Uterus (tissue), 4 donors: ENCODE measurements around the gene FOCAD. TPM values are rescaled to one million over a fixed set of nuclear protein-coding genes. Genes with fewer than 3 reads are reported as not detected.

Experiments
- DNase-seq, 2 donors: peaks; one replicate each; pipeline ENCODE4 v3.0.0-alpha.2; 2019 to 2020
- H3K27ac ChIP-seq, 2 donors: fragments of 200-600 bp; sonication (generic); 1 replicate in 1 of 2; 2 replicates in 1 of 2; pipeline ENCODE4 v1.5.1; 2016 to 2018
- H3K27me3 ChIP-seq, 2 donors: fragments of 200-600 bp; sonication (generic); one replicate each; pipeline ENCODE4 v1.5.1; 2018 to 2019; ENCODE audit warnings: control low read depth in 1 of 2
- H3K36me3 ChIP-seq, 2 donors: fragments of 200-600 bp; sonication (generic); one replicate each; pipeline ENCODE4 v1.5.1; 2019; ENCODE audit warnings: control low read depth in 1 of 2
- H3K4me1 ChIP-seq, 2 donors: fragments of 200-600 bp; sonication (generic); one replicate each; pipeline ENCODE4 v1.5.1; 2018 to 2019; ENCODE audit warnings: control low read depth in 1 of 2
- H3K4me3 ChIP-seq, 2 donors: fragments of 200-600 bp; sonication (generic); 1 replicate in 1 of 2; 2 replicates in 1 of 2; pipeline ENCODE4 v1.5.1; 2018 to 2019; ENCODE audit warnings: mild to moderate bottlenecking in 1 of 2
- H3K9me3 ChIP-seq, 2 donors: fragments of 200-600 bp; sonication (generic); one replicate each; pipeline ENCODE4 v1.5.1; 2019; ENCODE audit warnings: control low read depth in 1 of 2
- CTCF ChIP-seq, 4 experiments: fragments of 200-600 bp in 2 of 4; fragments of 450-650 bp in 2 of 4; sonication (generic) in 2 of 4; IDR thresholded peaks; one replicate each; pipeline ENCODE4 v1.5.1; 2016 to 2019; ENCODE audit warnings: antibody characterized with exemption in 4 of 4, mild to moderate bottlenecking in 2 of 4, moderate library complexity in 1 of 4
- POLR2A ChIP-seq, 2 donors: fragments of 450-650 bp; IDR thresholded peaks; one replicate each; pipeline ENCODE4 v1.6.1; 2016; ENCODE audit warnings: antibody characterized with exemption in 2 of 2, mild to moderate bottlenecking in 1 of 2, moderate library complexity in 1 of 2
- intact Hi-C: fragments of 100-400 bp; cut with DNase I; formaldehyde crosslinking; loops from one replicate; pipeline ENCODE4 v1.15.1; 2023; ENCODE audit warnings: low total_unique reads
- total RNA-seq, 4 donors: library from RNA; depleted of rRNA in 3 of 4; stranded (reverse); fragments of >200 nt in 3 of 4; gene quantifications; one replicate each; pipeline versions ENCODE4 v1.1.0 to v1.2.4, GENCODE V29; 2014 to 2023
- donor health status: DM: yes; HTN: yes; CAD: no.

Gene FOCAD
- total RNA-seq, 4 donors from 2014 or later = 24.1 to 86.5 (median 34.3) TPM

DNA sequence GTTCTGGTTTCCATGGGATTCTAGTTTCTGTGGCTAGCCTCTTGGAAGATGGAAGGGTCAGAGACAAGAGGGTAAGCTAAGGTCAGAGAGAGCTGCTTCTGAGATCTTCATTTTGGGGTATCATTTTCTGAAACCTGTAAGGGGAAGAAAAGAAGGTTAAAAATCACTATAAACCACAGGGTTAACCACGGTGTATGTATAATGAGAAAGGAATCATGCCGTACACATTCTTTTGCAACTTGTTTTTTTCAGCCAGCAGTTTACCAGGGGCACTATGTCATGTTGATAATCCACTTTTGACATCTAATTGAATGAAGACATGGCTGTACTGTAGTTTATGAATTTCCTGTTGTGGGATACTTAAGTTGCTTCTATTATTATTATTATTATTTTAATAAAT is 164.4 kb downstream of the FOCAD start:
- Histone ChIP-seq H3K4me1 (no peaks in the 10 kb centered on the region), H3K27ac (no peak overlapping the region), H3K4me3 (no peak overlapping the region), H3K27me3 (no peaks in the 10 kb centered on the region), H3K9me3 (no peaks in the 10 kb centered on the region), H3K36me3 (no peaks in the 10 kb centered on the region)
- no peak for DNase-seq
- intact Hi-C loops = no loop called here
- no peak for TF ChIP-seq POLR2A (IDR thresholded peaks at IDR 0.05)
- TF ChIP-seq CTCF (IDR thresholded peaks at IDR 0.05) = no peak

DNA sequence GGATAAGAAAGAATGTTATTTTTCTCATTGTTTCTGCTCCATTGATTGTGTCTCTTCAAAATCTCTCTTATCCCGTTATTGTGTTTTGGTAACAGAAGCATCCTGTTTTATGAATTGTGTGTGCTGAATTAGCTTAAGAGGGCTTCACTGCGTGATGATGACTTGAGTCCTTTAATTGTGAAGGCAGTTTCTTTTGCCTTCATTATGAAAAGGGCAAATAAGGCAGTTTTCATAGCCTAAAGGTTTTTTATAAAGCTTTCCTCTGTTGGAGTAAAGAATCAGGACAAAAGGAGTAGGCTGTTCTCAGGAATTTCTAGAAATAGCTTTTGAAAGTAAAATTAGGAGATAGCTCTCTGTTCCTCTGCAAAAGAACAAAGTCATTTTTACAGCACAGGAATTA is 169.8 kb downstream of the FOCAD start:
- TF ChIP-seq CTCF (IDR thresholded peaks at IDR 0.05) (no peak), POLR2A (IDR thresholded peaks at IDR 0.05) (no peak)
- DNase-seq = no peak
- H3K36me3 ChIP-seq = no peaks in the 10 kb centered on the region
- intact Hi-C loops = no loop called here
- no peak overlapping the region for H3K4me3 ChIP-seq
- no peaks in the 10 kb centered on the region for H3K9me3 ChIP-seq
- H3K27me3 ChIP-seq = no peaks in the 10 kb centered on the region
- H3K27ac ChIP-seq = no peak overlapping the region
- no peaks in the 10 kb centered on the region for H3K4me1 ChIP-seq

- Histone ChIP-seq H3K36me3 (no peaks in the 10 kb centered on the region), H3K9me3 (no peaks in the 10 kb centered on the region), H3K27me3 (no peaks in the 10 kb centered on the region), H3K4me3 (no peak overlapping the region), H3K27ac (no peak overlapping the region), H3K4me1 (no peaks in the 10 kb centered on the region)
- no peak for DNase-seq
- intact Hi-C loops = no loop called here
- TF ChIP-seq CTCF (IDR thresholded peaks at IDR 0.05) = no peak
- no peak for TF ChIP-seq POLR2A (IDR thresholded peaks at IDR 0.05)
These were observed 170.4 kb downstream of the FOCAD start for GRCh38 chr9:20854444-20854843.

GRCh38 chr9:20863945-20864344 is 179.9 kb downstream of the FOCAD start:
- Histone ChIP-seq H3K4me3 (no peak overlapping the region), H3K36me3 (no peaks in the 10 kb centered on the region), H3K27me3 (no peaks in the 10 kb centered on the region), H3K27ac (no peak overlapping the region), H3K9me3 (no peaks in the 10 kb centered on the region), H3K4me1 (no peaks in the 10 kb centered on the region)
- TF ChIP-seq POLR2A (IDR thresholded peaks at IDR 0.05) (no peak), CTCF (IDR thresholded peaks at IDR 0.05) (no peak)
- intact Hi-C loops = no loop called here
- no peak for DNase-seq

GRCh38 chr9:20865347-20865746 is 181.3 kb downstream of the FOCAD start:
- Histone ChIP-seq H3K27me3 (no peaks in the 10 kb centered on the region), H3K9me3 (no peaks in the 10 kb centered on the region), H3K4me3 (no peak overlapping the region), H3K36me3 (no peaks in the 10 kb centered on the region), H3K4me1 (no peaks in the 10 kb centered on the region), H3K27ac (no peak overlapping the region)
- TF ChIP-seq POLR2A (IDR thresholded peaks at IDR 0.05) (no peak), CTCF (IDR thresholded peaks at IDR 0.05) (no peak)
- DNase-seq = no peak
- intact Hi-C loops = no loop called here
